Mesenchymal stem cell (in vitro differentiated cells and primary cell): ENCODE results near the gene KIT.

Experiments
- DNase-seq: peaks from one replicate; pipeline ENCODE4 v3.0.0-alpha.2; 2013
- H2AFZ ChIP-seq: one replicate; pipeline ENCODE4 v1.6.1; 2013; ENCODE audit warnings: low read depth, mild to moderate bottlenecking, control low read depth, inconsistent platforms, low read length, moderate library complexity
- H2AK5ac ChIP-seq: 2 replicates; pipeline ENCODE4 v1.6.1; 2013; ENCODE audit warnings: low read length, moderate library complexity, mild to moderate bottlenecking, inconsistent platforms; ENCODE audit not compliant: severe bottlenecking
- H2BK120ac ChIP-seq: one replicate; pipeline ENCODE4 v1.6.1; 2013; ENCODE audit warnings: low read depth, mild to moderate bottlenecking, inconsistent platforms, low read length, moderate library complexity
- H2BK12ac ChIP-seq, 2 experiments: one replicate each; pipeline ENCODE4 v1.6.1; 2013; ENCODE audit warnings: inconsistent platforms in 2 of 2, low read length in 2 of 2, mild to moderate bottlenecking in 2 of 2, moderate library complexity in 2 of 2, control low read depth in 1 of 2
- H2BK15ac ChIP-seq: one replicate; pipeline ENCODE4 v1.6.1; 2013; ENCODE audit warnings: mild to moderate bottlenecking, low read depth, inconsistent platforms; ENCODE audit not compliant: poor library complexity, severe bottlenecking
- H2BK5ac ChIP-seq: 2 replicates; pipeline ENCODE4 v1.6.1; 2013; ENCODE audit warnings: low read depth, mild to moderate bottlenecking, low read length, control low read depth, inconsistent platforms; ENCODE audit not compliant: poor library complexity, severe bottlenecking
- H3K14ac ChIP-seq, 2 experiments: one replicate each; pipeline ENCODE4 v1.6.1; 2013; ENCODE audit warnings: inconsistent platforms in 2 of 2, low read length in 2 of 2, control low read depth in 1 of 2, mild to moderate bottlenecking in 1 of 2, moderate library complexity in 1 of 2
- H3K18ac ChIP-seq, 2 experiments: one replicate each; pipeline ENCODE4 v1.6.1; 2013; ENCODE audit warnings: inconsistent platforms in 2 of 2, low read length in 2 of 2, control low read depth in 1 of 2, low read depth in 1 of 2, mild to moderate bottlenecking in 1 of 2
- H3K23ac ChIP-seq, 2 experiments: one replicate each; pipeline ENCODE4 v1.6.1; 2013; ENCODE audit warnings: inconsistent platforms in 2 of 2, low read length in 2 of 2, mild to moderate bottlenecking in 2 of 2, moderate library complexity in 2 of 2, control low read depth in 1 of 2
- H3K27ac ChIP-seq: 2 replicates; pipeline ENCODE4 v1.5.1; 2013; ENCODE audit warnings: mild to moderate bottlenecking, moderate library complexity, low read length, control low read depth, inconsistent platforms; ENCODE audit not compliant: poor library complexity, severe bottlenecking
- H3K27me3 ChIP-seq, 2 experiments: 2 replicates each; pipeline versions ENCODE4 v1.6.1 to v1.7.0; 2013; ENCODE audit warnings: low read length in 2 of 2, mild to moderate bottlenecking in 2 of 2, moderate library complexity in 2 of 2, control low read depth in 1 of 2, inconsistent platforms in 1 of 2; ENCODE audit not compliant: control insufficient read depth in 1 of 2, insufficient read depth in 1 of 2
- H3K36me3 ChIP-seq, 2 experiments: 2 replicates each; pipeline versions ENCODE4 v1.6.1 to v1.7.0; 2013; ENCODE audit warnings: low read length in 2 of 2, control low read depth in 1 of 2, inconsistent platforms in 1 of 2, low read depth in 1 of 2, mild to moderate bottlenecking in 1 of 2; ENCODE audit not compliant: insufficient read depth in 2 of 2, control insufficient read depth in 1 of 2
- H3K4ac ChIP-seq, 2 experiments: one replicate each; pipeline ENCODE4 v1.6.1; 2013; ENCODE audit warnings: inconsistent platforms in 2 of 2, low read length in 2 of 2, mild to moderate bottlenecking in 2 of 2, moderate library complexity in 2 of 2, control low read depth in 1 of 2, low read depth in 1 of 2
- H3K4me1 ChIP-seq: 2 replicates; pipeline ENCODE4 v1.6.1; 2013; ENCODE audit warnings: low read depth, low read length, control low read depth; ENCODE audit not compliant: control insufficient read depth, insufficient read depth
- H3K4me2 ChIP-seq: 2 replicates; pipeline ENCODE4 v1.6.1; 2013; ENCODE audit warnings: low read length, mild to moderate bottlenecking, inconsistent platforms; ENCODE audit not compliant: poor library complexity, severe bottlenecking
- H3K4me3 ChIP-seq, 2 experiments: 2 replicates each; pipeline versions ENCODE4 v1.5.1 to v1.7.0; 2013; ENCODE audit warnings: low read length in 2 of 2, mild to moderate bottlenecking in 2 of 2, control low read depth in 1 of 2, low read depth in 1 of 2; ENCODE audit not compliant: insufficient read depth in 1 of 2
- H3K79me1 ChIP-seq: replicated peaks from 2 replicates; pipeline ENCODE4 v1.6.1; 2013; ENCODE audit warnings: mild to moderate bottlenecking, control low read depth, low read length, inconsistent platforms; ENCODE audit not compliant: poor library complexity, severe bottlenecking
- H3K9ac ChIP-seq: 2 replicates; pipeline ENCODE4 v1.7.0; 2013; ENCODE audit warnings: mild to moderate bottlenecking, low read length, moderate library complexity
- H3K9me3 ChIP-seq: 2 replicates; pipeline ENCODE4 v1.7.0; 2013; ENCODE audit warnings: mild to moderate bottlenecking, low read length; ENCODE audit not compliant: control insufficient read depth
- H4K8ac ChIP-seq: one replicate; pipeline ENCODE4 v1.6.1; 2013; ENCODE audit warnings: inconsistent platforms, mild to moderate bottlenecking, low read length, moderate library complexity
- H4K91ac ChIP-seq: one replicate; pipeline ENCODE4 v1.6.1; 2013; ENCODE audit warnings: mild to moderate bottlenecking, low read length, inconsistent platforms
- WGBS: methylation state at CpG from one replicate; pipeline ENCODE4 v1.1.7; 2013; ENCODE audit warnings: mixed read lengths; 5-methylcytosine and 5-hydroxymethylcytosine counted together

Gene KIT

GRCh38 chr4:54696649-54697048 lies 38.9 kb downstream of the KIT start:
- peaks cover 4 to 68% of the 10 kb centered on the region in 2 experiments for H3K27me3 ChIP-seq
- DNase-seq, result no peak
- H3K4me3 ChIP-seq, result no peak overlapping the region
- no peak overlapping the region for H4K91ac ChIP-seq
- WGBS, result 93% methylated on average over 5 of the region's 5 CpGs
- H3K14ac ChIP-seq, result no peak overlapping the region
- H3K4ac ChIP-seq, result no peak overlapping the region
- H2BK12ac ChIP-seq, result no peak overlapping the region
- no peak overlapping the region for H3K18ac ChIP-seq
- no peaks in the 10 kb centered on the region for H3K9me3 ChIP-seq
- no peak overlapping the region for H3K27ac ChIP-seq
- peaks cover 0 to 10% of the 10 kb centered on the region in 2 experiments for H3K36me3 ChIP-seq
- no peak overlapping the region for H3K9ac ChIP-seq
- H3K79me1 ChIP-seq, result no peaks in the 10 kb centered on the region
- no peak overlapping the region for H2AFZ ChIP-seq
- no peak overlapping the region for H2BK5ac ChIP-seq
- no peak overlapping the region for H3K23ac ChIP-seq
- no peak overlapping the region for H2BK120ac ChIP-seq
- no peak overlapping the region for H3K4me2 ChIP-seq
- no peaks in the 10 kb centered on the region for H3K4me1 ChIP-seq
- H2BK15ac ChIP-seq, result no peak overlapping the region
- no peak overlapping the region for H4K8ac ChIP-seq
- no peak overlapping the region for H2AK5ac ChIP-seq

DNA sequence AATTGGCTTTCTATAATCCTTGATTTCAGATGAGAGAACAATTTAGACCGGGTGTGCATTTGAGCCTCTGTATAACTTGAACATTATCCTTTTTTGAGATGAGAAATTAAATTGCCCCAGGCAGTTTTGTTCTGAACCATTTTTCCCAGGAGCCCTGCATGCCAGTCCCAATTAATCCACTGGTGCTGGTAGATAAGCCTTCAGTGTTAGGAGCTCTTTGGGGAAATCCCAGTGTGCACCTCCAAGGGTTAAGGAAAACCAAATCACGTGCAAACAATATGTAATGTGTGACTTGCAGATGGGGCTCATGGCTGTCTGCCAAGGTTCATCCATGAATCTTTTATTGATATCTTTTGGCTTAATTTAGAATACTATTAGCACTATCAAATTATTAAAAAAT lies 43.2 kb downstream of the KIT start:
- DNase-seq, result no peak
- H3K9ac ChIP-seq, result no peak overlapping the region
- no peak overlapping the region for H2AK5ac ChIP-seq
- no peak overlapping the region for H3K14ac ChIP-seq
- H3K4me3 ChIP-seq, result no peak overlapping the region
- peaks cover 0 to 26% of the 10 kb centered on the region in 2 experiments for H3K27me3 ChIP-seq
- WGBS, result 0% methylated on average over 1 of the region's 2 CpGs
- H2BK15ac ChIP-seq, result no peak overlapping the region
- H2BK12ac ChIP-seq, result no peak overlapping the region
- H4K91ac ChIP-seq, result no peak overlapping the region
- no peak overlapping the region for H4K8ac ChIP-seq
- H3K36me3 ChIP-seq, result peaks cover 0 to 17% of the 10 kb centered on the region in 2 experiments
- no peak overlapping the region for H3K18ac ChIP-seq
- H2BK120ac ChIP-seq, result no peak overlapping the region
- no peaks in the 10 kb centered on the region for H3K9me3 ChIP-seq
- no peak overlapping the region for H3K4ac ChIP-seq
- no peak overlapping the region for H3K27ac ChIP-seq
- no peak overlapping the region for H2AFZ ChIP-seq
- no peak overlapping the region for H3K23ac ChIP-seq
- H3K4me1 ChIP-seq, result no peaks in the 10 kb centered on the region
- no peaks in the 10 kb centered on the region for H3K79me1 ChIP-seq
- H3K4me2 ChIP-seq, result no peak overlapping the region
- no peak overlapping the region for H2BK5ac ChIP-seq

DNA sequence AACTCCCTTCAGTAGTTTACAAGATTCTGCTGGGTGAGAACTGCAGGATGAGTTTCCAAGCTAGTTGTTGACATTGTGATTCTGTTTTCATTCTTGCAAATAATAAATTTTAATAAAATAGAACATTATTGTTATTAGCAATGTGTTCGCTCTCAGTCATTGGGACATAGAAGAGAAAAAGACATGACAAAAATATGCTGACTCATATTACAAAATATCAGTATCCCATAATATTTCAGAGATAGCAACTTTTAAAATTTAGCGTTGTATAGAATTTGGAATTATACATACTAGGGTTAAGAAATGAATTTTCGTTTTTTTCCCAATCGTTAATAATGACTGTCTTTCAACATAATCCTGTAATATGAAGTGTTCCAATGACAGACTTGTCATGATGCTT lies 45.4 kb downstream of the KIT start:
- Histone ChIP-seq H3K27me3 (peaks cover 0 to 22% of the 10 kb centered on the region in 2 experiments), H2BK15ac (no peak overlapping the region), H2BK120ac (no peak overlapping the region), H2BK12ac (no peak overlapping the region), H3K23ac (no peak overlapping the region), H3K18ac (no peak overlapping the region), H3K14ac (no peak overlapping the region), H2AK5ac (no peak overlapping the region), H3K4ac (no peak overlapping the region), H4K8ac (no peak overlapping the region), H3K4me1 (no peaks in the 10 kb centered on the region), H2BK5ac (no peak overlapping the region), H3K9ac (no peak overlapping the region), H3K9me3 (no peaks in the 10 kb centered on the region), H3K79me1 (no peaks in the 10 kb centered on the region), H3K4me3 (no peak overlapping the region), H3K36me3 (peaks cover 0 to 20% of the 10 kb centered on the region in 2 experiments), H4K91ac (no peak overlapping the region), H2AFZ (no peak overlapping the region), H3K4me2 (no peak overlapping the region), H3K27ac (no peak overlapping the region)
- DNase-seq, result no peak
- no CpG with 5 or more reads among the region's 4 CpGs for WGBS

- no peak overlapping the region for H4K8ac ChIP-seq
These were observed 49.6 kb downstream of the KIT start for GRCh38 chr4:54707406-54707805.

More at GRCh38 chr4:54707406-54707805, 49.6 kb downstream of the KIT start:
- H4K91ac ChIP-seq, result no peak overlapping the region
- no peak overlapping the region for H3K18ac ChIP-seq
- H3K9ac ChIP-seq, result no peak overlapping the region
- no peak overlapping the region for H3K14ac ChIP-seq
- H2AK5ac ChIP-seq, result no peak overlapping the region
- H3K4me3 ChIP-seq, result no peak overlapping the region
- H3K27ac ChIP-seq, result no peak overlapping the region
- H3K23ac ChIP-seq, result no peak overlapping the region
- no peak for DNase-seq
- H3K4me2 ChIP-seq, result no peak overlapping the region
- no peaks in the 10 kb centered on the region for H3K4me1 ChIP-seq
- H2BK120ac ChIP-seq, result no peak overlapping the region
- H2BK12ac ChIP-seq, result no peak overlapping the region
- H3K27me3 ChIP-seq, result peaks cover 0 to 11% of the 10 kb centered on the region in 2 experiments
- no peaks in the 10 kb centered on the region for H3K79me1 ChIP-seq
- H2AFZ ChIP-seq, result no peak overlapping the region
- H3K36me3 ChIP-seq, result peaks cover 0 to 13% of the 10 kb centered on the region in 2 experiments
- 100% methylated on average over 2 of the region's 3 CpGs for WGBS
- H3K9me3 ChIP-seq, result no peaks in the 10 kb centered on the region
- no peak overlapping the region for H2BK15ac ChIP-seq
- no peak overlapping the region for H2BK5ac ChIP-seq
- no peak overlapping the region for H3K4ac ChIP-seq
